Chondrocyte (in vitro differentiated cells): ENCODE data around the gene LRTM2. TPM values are rescaled to one million over a fixed set of nuclear protein-coding genes. Genes with fewer than 3 reads are reported as not detected.

Experiments used
- DNase-seq: peaks from one replicate; pipeline ENCODE4 v3.0.0; 2021; ENCODE audit warnings: mixed read lengths, low spot score
- H3K27ac Mint-ChIP-seq: one replicate; pipeline ENCODE4 v1.8.0; 2021; ENCODE audit warnings: mild to moderate bottlenecking, moderate library complexity, mixed read lengths; ENCODE audit not compliant: unreplicated experiment
- H3K27me3 Mint-ChIP-seq: 2 replicates; pipeline ENCODE4 v1.8.0; 2021; ENCODE audit warnings: low read depth, mixed read lengths
- H3K36me3 Mint-ChIP-seq: 2 replicates; pipeline ENCODE4 v1.8.0; 2021; ENCODE audit warnings: low read depth, mixed read lengths
- H3K4me1 Mint-ChIP-seq: 2 replicates; pipeline ENCODE4 v1.8.0; 2021; ENCODE audit warnings: low read depth, mild to moderate bottlenecking, mixed read lengths
- H3K4me3 Mint-ChIP-seq: one replicate; pipeline ENCODE4 v1.8.0; 2021; ENCODE audit warnings: mild to moderate bottlenecking, moderate library complexity, mixed read lengths; ENCODE audit not compliant: unreplicated experiment
- H3K9me3 Mint-ChIP-seq: 2 replicates; pipeline ENCODE4 v1.8.0; 2021; ENCODE audit warnings: low read depth, mixed read lengths
- total RNA-seq: library from RNA; stranded (reverse); gene quantifications from 3 replicates; pipeline ENCODE4 v1.2.1, GENCODE V29; 2021
- TF ChIP-seq, protein P1 (sequence below): fragments of 200-600 bp; sonication (generic); IDR thresholded peaks from 2 replicates; pipeline ENCODE4 v1.5.0; 2021; ENCODE audit warnings: antibody characterized with exemption, mild to moderate bottlenecking, moderate library complexity

The LRTM2 gene
- total RNA-seq, 1 donor from 2014 or later: not detected

GRCh38 chr12:1872448-1872847, 52.1 kb downstream of the LRTM2 start:
- H3K4me1 Mint-ChIP-seq: no peaks in the 10 kb centered on the region
- TF ChIP-seq, protein P1, sequence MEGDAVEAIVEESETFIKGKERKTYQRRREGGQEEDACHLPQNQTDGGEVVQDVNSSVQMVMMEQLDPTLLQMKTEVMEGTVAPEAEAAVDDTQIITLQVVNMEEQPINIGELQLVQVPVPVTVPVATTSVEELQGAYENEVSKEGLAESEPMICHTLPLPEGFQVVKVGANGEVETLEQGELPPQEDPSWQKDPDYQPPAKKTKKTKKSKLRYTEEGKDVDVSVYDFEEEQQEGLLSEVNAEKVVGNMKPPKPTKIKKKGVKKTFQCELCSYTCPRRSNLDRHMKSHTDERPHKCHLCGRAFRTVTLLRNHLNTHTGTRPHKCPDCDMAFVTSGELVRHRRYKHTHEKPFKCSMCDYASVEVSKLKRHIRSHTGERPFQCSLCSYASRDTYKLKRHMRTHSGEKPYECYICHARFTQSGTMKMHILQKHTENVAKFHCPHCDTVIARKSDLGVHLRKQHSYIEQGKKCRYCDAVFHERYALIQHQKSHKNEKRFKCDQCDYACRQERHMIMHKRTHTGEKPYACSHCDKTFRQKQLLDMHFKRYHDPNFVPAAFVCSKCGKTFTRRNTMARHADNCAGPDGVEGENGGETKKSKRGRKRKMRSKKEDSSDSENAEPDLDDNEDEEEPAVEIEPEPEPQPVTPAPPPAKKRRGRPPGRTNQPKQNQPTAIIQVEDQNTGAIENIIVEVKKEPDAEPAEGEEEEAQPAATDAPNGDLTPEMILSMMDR: no peak
- peaks cover 52% of the 10 kb centered on the region for H3K27me3 Mint-ChIP-seq
- peaks cover 14% of the 10 kb centered on the region for H3K36me3 Mint-ChIP-seq
- no peak for DNase-seq
- H3K27ac Mint-ChIP-seq: peak overlapping the region; percentile 19
- peaks cover 16% of the 10 kb centered on the region for H3K9me3 Mint-ChIP-seq
- H3K4me3 Mint-ChIP-seq: no peak overlapping the region

GRCh38 chr12:1873531-1874510, 53.5 kb downstream of the LRTM2 start:
- Mint-ChIP-seq H3K9me3 (peaks cover 14% of the 10 kb centered on the region), H3K4me3 (no peak overlapping the region), H3K27me3 (peaks cover 45% of the 10 kb centered on the region), H3K27ac (no peak overlapping the region), H3K4me1 (no peaks in the 10 kb centered on the region), H3K36me3 (peaks cover 11% of the 10 kb centered on the region)
- TF ChIP-seq, protein P1: no peak
- no peak for DNase-seq

GRCh38 chr12:1875608-1876007, 55.2 kb downstream of the LRTM2 start:
- Mint-ChIP-seq H3K4me1 (no peaks in the 10 kb centered on the region), H3K27ac (no peak overlapping the region), H3K4me3 (no peak overlapping the region), H3K36me3 (peaks cover 3% of the 10 kb centered on the region), H3K27me3 (peaks cover 35% of the 10 kb centered on the region), H3K9me3 (peaks cover 6% of the 10 kb centered on the region)
- DNase-seq: no peak
- TF ChIP-seq, protein P1: no peak

DNA sequence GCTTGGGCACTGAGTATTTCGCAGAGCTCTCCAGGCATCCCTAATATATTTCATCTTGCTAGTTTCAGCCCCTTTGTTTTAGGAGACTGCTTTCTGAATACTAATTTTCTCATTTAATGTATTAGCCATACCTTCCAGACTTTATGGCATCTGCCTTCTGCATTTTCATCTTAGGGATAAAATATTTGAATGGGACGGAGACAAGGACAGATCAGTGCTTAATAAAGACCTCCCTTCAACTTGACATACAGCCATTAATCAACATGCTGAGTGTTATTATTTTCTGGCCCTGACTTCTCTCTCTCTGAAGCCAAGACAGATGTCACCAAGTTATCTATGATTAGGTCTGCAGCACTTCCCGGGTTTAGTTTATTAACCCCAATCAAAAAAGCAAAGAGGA, 55.7 kb downstream of the LRTM2 start:
- peaks cover 34% of the 10 kb centered on the region for H3K27me3 Mint-ChIP-seq
- TF ChIP-seq, protein P1: no peak

GRCh38 chr12:1877169-1877878, 57.0 kb downstream of the LRTM2 start:
- H3K4me1 Mint-ChIP-seq: no peaks in the 10 kb centered on the region
- no peak overlapping the region for H3K27ac Mint-ChIP-seq
- TF ChIP-seq, protein P1: no peak
- no peak overlapping the region for H3K4me3 Mint-ChIP-seq
- H3K36me3 Mint-ChIP-seq: peaks cover 3% of the 10 kb centered on the region
- no peak for DNase-seq
- peaks cover 33% of the 10 kb centered on the region for H3K27me3 Mint-ChIP-seq
- H3K9me3 Mint-ChIP-seq: peaks cover 6% of the 10 kb centered on the region

More for the DNA sequence above, 55.7 kb downstream of the LRTM2 start:
- H3K4me3 Mint-ChIP-seq: no peak overlapping the region
- DNase-seq: no peak
- no peaks in the 10 kb centered on the region for H3K4me1 Mint-ChIP-seq
- peaks cover 6% of the 10 kb centered on the region for H3K9me3 Mint-ChIP-seq
- H3K36me3 Mint-ChIP-seq: peaks cover 3% of the 10 kb centered on the region
- no peak overlapping the region for H3K27ac Mint-ChIP-seq
